DMS53 (cell line): ENCODE results near the gene PRELP.
A peak's percentile ranks its signal among the peaks of the same experiment; 100 is the strongest.
"Not testable (repeated sequence)": the region's sequence is repeated elsewhere in the genome, so short reads cannot be mapped to it uniquely, and the experiment has no call there.

Experiments used
- DNase-seq: peaks from one replicate; lab custom pipeline; 2025; lab: John Stamatoyannopoulos, UW

Gene PRELP

DNA sequence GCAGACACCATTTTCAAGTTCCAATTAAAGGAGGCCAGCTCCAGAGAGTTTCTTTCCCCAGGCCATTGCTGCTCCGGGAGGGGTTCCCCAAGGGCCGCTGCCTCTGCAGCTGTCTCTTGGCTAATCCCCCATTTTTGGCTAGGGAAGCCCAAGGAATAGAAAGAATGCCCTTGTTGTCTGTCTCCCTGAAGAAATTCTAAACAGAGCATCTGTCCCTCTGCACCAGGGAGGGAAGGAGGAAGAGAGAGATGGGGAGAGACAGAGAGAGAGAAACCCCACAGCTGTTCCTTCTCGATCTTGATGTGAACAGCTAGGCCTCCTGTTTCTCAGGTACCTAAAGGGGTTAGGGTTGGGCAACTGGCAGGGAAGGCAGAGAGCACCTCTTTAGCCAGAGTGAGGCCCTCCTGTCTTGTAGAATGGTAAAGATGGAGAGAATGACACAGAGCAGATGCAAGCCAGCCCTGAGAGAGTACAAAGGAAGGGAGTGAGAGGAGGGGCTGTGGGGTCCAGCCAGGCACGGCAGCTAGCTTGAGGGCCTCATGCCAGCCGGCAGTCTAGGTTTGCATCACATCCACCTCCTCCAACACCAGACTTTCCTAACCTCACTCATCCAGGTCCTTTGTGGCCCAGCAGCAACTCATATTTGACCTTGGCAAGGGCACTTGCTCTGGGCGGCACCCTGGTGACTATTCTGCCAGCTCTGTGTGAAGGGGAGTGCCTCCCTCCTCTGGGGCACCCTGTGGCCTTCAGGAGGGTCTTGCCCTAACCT lies 31.4 kb downstream of the PRELP start:
- DNase-seq = no peak

DNA sequence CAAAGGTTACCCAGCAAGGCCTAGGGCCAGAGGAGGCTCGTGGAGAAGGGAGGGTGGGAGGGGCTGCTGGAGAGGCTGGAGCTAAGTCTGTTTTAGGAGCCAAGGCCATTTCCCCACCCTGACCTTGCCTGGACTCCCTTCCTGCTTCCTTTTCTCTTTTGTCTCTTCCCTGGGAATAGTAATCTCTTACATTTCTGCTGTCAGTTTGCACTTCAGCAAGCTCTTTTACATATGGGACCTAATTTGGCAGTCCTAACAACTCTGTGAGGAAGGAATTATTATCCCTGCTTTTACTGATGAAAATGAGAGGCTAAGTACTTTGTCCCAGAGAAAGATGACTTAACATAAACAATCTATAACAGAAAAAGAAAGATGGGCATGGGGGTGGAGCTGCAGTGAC lies 32.2 kb downstream of the PRELP start:
- DNase-seq = no peak

DNA sequence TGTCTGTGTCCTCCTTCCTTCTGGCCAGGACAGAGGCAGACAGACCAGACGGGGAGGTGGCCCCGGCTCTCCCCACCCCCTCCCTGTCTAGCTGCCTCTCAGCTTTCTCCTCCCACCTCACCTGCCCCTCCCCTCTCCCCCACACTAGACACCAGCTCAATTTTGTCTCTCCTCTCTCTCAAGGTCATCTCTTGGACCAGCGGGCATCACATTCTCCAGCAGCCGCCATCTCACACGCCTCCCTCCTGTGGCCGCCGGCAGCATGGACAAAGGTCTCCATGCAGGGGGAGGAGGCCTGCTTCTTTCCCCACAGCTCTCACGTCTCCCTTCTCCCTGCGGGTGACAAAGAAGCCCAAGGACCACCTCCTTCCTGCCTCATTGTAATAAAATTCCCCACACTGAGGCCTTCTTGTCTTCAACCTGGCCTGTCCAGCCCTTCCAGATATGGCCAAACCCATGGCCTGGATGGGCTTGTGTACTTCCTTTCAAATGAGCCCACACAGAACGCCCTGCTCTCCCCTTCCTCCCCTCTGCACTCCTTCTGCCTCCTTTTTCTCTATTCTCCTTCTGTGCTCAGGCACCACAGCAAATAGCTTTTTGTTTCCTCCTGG lies 33.0 kb downstream of the PRELP start:
- no peak for DNase-seq

DNA sequence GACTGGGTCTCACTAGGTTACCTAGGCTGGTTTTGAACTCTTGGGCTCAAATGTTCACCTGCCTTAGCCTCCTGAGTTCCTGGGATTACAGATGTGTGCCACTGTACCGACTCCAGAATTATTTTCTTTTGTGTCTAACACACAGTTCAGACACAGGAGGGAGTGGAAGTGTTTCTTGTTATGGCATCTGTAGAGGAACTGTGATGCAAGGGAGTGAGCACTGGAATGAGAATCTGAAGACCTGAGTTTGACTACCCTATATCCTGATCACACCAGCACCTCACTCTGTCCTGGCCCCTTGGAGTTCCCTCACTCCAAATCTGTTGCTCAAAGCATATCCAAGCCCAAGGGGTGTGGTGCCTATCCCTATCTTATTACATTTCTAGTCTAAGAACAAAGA lies 33.5 kb downstream of the PRELP start:
- DNase-seq = no peak

DNA sequence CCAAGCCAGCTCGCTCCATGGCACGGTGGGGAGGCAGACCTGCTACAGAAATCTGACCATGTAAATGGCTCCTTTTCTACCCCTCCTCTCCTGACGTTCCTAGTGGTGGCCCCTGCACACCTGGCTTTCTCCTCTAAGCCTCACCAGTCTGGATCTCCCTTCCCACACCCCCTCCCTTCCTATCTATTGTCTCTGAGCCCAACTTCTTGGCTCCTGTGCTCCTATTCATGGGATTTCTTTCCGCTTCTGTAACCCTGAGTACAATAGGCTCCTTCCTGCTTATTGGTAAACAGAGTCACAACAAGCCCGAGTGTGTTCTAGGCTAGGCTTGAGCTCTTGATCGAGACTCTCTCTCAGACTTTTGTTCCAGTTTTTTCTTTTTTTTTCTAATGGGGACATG lies 35.9 kb downstream of the PRELP start:
- DNase-seq = no peak

DNA sequence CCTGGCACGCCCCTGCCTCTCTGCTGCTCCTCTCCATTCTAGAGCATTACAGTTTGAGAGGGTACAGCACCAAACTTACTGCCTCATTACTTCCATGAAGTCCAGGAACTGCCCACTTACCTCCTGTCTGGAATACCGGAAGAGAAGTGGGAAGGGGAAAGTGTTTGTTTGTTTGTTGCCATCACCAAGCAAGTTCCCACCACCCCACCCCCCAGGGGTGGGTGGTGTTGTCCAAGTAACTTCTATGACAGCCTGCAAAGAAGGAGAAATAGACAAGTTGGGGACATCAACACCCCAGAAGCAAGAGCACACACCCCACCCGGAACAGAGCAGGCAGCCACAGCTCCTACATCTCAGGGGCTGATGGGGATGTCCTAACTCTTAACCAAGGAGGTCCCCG lies 36.3 kb downstream of the PRELP start:
- no peak for DNase-seq

DNA sequence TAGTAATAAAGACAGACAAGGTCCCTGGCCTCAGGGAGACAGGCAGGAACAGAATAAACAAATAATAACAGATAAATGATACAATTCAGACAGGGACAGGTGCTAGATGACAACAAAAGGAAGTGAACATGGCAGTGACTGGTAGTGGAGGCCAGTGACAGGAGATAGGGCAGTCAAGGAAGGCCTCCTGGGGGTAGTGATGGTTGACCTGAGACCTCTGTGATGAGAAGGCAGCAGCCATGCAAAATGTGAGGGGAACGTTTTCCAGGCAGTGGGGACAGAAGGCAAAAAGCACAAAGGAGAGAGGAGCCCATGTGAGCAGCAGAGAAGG lies 36.9 kb downstream of the PRELP start:
- DNase-seq = peak; percentile 20

DNA sequence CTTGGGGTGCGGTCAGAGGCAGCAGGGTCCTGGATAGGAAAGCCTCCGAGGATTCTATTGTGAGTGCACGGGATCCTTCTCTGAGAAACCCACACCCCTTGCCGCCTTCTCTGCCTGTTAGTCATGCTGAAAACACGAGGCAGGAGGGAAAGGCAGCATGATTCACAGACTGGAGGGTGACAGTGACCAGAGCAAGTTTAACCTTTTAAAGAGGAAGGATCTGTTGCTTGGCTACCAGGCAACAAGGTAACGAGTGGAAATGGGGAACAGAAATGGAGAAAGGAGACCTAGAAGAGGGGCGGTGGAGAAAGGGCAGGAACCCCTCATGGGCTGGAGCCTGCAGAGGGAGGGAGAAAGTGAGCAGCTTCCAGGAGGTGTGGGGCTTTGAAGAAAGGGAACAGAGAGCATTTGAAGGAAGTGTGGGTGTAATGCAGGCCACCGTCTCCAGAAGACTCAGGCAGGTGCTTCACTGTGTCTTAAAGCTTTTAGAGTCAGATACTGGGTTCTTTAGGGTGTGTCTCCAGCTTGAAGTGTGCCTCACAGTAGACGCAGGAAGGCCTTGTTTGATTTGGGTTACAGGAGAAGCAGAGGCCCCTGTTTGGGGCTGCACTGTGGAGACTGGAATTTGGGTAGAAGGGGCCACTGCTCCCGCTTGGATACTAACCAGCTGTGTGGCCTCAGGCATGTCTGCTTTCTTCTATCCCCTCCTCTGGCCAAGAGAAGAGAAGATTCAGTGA lies 37.4 kb downstream of the PRELP start:
- DNase-seq = peak; percentile 48

DNA sequence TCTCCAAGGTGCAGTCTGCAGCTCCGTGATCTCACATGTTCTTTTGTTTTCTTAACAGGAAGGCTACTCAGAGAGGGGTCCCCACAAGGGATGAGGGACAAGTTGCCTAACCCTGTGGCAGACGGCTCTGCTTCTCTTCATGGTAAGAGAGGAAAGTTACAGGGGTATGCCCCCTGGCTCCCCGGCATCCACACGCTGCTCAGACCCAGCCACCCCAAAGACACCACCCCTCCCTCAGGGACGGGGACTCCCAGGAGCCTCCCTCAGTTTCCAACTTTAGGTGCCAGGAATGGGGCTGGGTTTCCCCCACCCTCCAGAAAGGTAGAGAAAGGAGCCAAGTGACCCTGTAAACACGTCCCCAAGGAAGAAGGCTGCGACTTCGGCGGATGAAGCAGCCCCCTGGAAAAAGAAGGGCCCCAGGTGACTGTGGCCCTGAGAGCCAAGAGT lies 38.0 kb downstream of the PRELP start:
- no peak for DNase-seq

DNA sequence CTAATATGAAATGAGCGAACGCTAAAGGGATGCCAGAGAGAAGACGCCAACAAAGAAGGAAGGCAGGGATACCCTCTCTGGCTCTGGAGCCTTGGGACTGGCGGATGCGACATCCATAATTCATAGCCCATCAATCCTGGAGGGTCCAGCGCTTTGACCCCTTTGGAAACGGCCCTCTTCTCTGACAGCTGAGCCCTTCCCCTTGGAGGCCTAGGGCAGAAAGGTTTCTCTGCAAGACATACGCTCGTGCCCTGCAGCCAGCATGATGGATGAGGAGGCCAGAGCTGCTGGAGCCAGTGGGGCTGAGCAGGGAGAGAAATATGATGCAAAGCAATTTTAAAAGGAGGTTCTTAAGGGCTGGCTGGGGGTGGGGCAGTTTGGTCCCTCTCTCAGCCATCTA lies 40.6 kb downstream of the PRELP start:
- DNase-seq = no peak

DNA sequence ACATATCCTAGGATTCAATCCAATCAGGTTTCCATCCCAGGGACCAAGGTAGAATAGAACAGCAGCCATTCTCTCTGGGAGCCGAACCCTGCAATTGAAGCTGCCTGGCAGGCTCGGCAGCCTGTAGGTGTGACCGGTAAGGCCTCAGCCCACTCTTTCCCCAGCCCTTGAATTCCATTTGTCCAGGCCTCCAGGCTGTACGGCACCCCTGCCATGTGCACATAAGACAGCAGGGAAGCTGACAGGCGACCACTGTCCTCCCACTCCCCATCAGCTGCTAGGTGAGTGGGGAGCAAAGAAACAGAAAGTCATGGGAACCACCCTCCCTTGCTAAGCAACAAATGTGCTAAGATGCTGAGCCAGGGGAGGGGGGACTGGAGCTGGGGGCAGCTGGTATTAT lies 41.3 kb downstream of the PRELP start:
- no peak for DNase-seq

DNA sequence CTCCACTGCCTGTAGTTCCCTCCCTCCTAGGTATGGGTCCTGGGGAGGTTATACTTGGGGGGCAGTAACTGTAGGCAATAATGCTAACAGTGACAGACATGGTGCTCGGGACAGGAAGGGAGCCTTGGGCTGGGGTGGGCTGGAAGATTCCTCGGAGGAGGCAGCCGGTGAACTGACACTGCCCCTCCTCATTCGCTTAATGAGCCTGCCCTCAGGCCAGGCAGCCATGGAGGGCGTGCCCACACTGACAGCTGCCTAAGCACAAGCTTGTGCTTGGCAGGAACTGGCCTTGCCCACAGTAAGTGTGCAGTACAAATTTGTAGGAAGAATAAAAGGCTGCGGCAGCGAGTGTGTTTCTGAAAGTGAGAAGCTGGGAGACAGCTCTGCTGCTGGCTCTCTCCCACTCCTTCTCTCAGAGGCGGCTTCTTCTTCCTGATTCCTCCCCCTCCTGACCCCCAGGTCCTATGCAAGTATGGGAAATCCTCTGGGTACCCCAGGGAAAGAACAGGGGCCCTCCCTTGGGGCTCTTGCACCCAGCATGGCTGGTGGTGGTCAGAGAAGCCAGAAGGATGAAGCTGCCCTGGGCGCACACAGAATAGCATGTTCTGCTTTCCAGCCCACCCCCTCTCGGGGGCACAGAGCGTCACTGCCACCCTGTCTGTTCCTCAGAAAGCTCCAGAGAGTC lies 42.0 kb downstream of the PRELP start:
- no peak for DNase-seq

DNA sequence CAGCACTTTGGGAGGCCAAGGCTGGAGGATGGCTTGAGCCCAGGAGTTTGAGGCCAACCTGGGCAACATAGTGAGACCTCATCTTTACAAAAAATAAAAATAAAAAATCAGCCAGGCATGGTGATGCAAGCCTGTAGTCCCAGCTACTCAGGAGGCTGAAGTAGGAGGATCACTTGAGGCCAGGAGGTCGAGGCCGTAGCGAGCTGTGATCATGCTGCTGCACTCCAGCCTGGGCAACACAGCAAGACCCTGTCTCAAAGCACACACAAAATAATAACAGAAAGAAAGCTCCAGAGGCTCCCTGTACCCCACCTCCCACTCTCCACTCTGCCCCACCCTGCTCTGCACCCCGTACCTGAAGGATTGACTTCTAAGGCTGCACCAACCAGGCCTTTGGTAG lies 42.5 kb downstream of the PRELP start:
- not testable (repeated sequence) for DNase-seq

DNA sequence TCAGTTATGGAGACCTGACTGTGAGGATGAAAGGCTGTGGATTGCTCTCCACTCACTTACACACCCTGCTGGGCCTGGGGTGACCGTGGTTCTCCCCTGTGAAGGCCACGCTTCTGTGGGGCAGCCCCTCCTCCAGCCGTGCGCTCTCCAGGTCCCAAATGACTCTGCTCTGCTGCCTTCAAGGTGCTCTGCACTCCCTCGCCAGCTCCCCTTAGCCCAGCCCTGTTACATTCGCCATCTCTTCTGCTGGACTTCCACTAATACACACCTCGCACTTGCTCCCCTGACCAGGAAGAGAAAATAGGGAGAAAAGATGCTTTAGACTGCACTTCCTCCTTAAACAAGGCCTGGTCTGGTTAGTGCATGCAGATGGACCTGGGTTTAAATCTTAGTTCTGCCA lies 42.9 kb downstream of the PRELP start:
- no peak for DNase-seq

DNA sequence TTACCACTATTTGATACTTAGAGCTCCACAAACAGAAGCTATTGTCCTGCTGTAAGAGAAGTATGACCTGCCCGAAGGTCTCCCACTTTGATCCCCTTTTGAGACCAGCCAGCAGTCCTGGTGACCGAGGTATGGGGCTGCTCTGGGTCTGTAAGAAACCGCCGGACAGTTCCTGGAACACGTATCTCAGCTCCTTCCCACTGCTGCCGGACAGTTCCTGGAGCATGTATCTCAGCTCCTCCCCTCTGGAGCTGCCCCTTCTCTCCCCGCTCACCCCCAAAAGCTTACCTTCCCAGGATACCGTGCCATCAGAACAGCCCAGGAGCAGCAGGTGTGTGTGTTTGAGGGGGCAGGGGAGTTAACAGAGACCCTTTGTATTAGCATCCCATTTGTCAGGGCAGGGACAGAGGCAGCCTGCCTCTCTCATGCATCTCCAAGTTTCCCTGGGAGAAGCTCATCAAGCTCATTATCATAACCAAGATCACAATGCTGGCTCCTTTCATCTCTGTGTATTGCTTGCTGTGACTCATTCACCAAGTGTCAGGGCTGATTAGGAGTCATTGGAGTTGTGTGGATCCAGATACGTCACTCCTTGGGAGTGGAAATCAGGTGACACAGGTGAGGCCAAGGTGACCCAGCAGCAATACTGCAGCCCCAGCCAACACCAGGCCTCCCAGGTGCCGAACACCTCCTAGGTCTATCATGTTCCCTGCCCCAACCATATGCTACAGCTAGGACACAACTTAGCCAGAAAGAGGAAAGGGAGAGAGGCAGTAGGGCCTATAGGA lies 43.6 kb downstream of the PRELP start:
- peak; percentile 38 for DNase-seq

DNA sequence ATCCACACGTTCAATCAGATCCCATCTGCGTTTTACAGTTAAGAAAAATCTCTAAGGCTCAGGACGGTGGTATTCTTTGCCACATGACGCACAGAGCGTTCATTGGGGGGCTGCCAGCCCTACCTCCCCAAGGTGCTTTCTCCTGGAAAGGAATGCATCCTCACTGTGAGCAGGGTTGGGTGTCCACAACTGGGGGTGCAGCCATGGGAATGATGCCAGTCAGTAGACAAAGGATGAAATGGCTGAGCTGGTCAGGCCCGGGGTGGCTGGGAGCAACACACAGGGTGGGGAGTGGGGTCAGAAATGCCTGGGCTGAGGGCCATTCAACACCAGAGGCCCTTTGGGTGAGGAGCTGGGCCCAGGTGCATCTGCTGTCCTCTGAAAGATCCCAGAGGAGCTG lies 44.3 kb downstream of the PRELP start:
- no peak for DNase-seq

DNA sequence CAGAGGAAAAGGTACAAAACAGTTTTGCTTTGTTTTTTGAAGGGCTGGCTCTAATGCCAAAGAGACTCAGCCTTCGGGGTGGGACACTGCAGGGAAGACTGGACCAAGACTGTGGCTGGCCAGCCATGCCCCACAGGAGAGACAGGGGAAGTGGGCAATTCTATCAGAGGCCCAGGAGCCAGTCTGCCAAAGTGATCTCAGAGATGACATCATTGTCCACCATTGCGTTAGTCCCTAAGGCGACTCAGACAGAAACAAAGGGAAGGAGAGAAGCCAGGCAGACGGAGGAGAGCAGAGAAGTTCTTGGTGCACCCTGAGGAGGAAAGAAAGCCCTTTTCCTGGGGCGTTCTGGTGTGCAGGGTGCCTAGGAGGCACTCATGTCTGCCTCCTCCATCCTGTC lies 44.7 kb downstream of the PRELP start:
- DNase-seq = peak; percentile 38

DNA sequence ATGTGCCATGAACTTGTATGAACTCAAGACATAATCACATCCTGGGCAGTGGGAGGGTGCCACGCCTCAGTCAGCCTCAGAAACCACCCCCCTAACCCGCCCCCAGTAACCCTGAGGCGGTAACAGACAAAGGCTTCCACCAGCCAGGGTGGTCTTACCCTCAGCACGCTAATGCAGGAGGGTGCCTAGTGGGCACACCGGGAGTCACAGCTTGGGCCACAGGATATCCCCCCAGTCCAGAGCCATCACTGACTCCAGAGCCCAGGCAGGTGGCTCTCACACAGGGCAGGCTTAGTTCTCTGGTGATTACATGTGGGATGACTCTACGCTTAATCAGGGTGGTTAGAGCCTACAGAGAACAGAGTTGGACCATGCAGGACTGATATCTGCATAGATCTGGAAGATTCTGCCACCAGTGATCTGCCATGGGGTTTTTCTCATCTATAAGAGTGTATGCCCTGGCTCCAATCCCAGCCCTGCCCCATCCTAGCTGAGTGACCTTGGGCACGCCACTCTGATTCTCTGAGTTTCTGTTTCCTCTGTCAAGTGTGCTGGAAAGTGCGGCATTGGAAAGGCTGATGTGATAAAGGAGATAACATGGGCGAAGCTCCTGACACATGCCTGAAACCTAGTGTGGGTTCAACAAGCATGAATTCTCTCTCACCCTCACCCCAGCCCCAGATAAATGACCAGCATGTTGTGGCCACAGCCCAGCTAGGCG lies 45.6 kb downstream of the PRELP start:
- no peak for DNase-seq

DNA sequence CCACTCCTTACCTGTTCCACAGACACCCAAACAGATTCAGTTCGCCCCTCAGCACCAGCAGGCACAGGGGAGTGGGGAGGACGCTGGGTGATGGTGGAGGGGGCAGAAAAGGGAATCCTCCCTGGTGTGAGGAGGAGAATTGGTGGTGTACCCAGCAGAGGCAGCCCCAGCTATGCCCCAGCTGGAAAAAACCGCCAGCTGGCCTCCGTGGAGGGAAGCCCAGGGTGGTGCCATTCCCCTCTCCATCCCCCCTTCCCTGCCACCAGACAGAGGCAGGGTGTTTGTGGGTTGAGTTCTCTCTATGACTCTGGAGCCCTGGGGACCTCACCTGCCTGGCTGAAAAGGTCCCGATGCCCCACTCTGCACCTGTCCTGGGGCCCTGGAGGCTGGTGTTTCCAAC lies 46.2 kb downstream of the PRELP start:
- DNase-seq = no peak

DNA sequence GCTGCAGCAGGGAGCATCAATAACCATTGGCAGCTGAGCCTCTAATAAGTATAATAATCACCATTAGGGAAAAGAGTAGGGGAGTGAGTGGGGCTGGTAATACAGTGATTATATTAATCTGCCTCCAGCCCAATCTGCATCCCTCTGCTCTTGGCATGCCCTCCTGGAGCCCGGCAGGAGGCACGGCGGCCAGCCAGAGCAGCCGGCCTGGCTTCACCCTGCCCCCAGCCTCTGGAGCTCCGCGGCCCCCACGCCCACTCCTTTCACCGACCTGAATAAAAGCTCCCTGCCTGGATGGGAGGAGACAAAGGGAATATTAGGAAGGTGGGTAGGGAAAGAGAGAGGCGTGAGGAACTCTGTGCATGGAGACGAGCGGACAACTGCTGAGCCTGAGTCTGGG lies 46.6 kb downstream of the PRELP start:
- DNase-seq = no peak

DNA sequence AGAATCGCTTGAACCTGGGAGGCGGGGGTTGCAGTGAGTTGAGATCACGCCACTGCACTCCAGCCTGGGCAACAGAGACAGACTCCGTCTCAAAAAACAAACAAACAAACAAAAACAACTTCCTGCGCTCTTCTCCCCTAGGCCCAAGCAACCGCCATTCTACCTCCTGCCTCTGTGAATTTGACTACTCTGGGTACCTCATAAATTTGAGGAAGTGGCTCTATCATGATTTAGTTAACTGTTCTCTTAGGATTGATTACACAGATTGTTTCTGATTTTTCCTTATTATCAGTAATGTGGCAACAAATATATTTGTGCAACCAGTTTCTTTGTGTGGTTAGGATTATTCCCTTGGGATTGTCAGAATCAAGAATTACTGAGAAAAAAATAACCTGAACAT lies 48.1 kb downstream of the PRELP start:
- no peak for DNase-seq
